Neural cell (in vitro differentiated cells): ENCODE measurements around the gene COL23A1. TPM values are rescaled to one million over a fixed set of nuclear protein-coding genes. Genes with fewer than 3 reads are reported as not detected.

Experiments
- H2AFZ ChIP-seq: fragments of 200-600, 300-800 bp; sonication (generic), shearing (Covaris generic); 2 replicates; pipeline ENCODE4 v1.6.0; 2014; ENCODE audit warnings: low read depth, mild to moderate bottlenecking, antibody characterized with exemption, low read length, moderate library complexity
- H3F3A ChIP-seq: fragments of 200-600 bp; shearing (Covaris generic); 2 replicates; pipeline ENCODE4 v1.6.1; 2016; ENCODE audit warnings: mild to moderate bottlenecking, moderate library complexity, mixed read lengths, antibody characterized with exemption, low read length; ENCODE audit not compliant: insufficient read depth, poor library complexity, severe bottlenecking
- H3K27ac ChIP-seq: fragments of 200-600, 300-800 bp; sonication (generic), shearing (Covaris generic); 2 replicates; pipeline ENCODE4 v1.5.1; 2014; ENCODE audit warnings: mild to moderate bottlenecking, low read length, moderate library complexity
- H3K27me3 ChIP-seq: fragments of 300-800, 200-600 bp; sonication (generic), shearing (Covaris generic); 2 replicates; pipeline ENCODE4 v1.6.0; 2014; ENCODE audit warnings: mild to moderate bottlenecking, low read depth, low read length, moderate library complexity; ENCODE audit not compliant: insufficient read depth
- H3K36me3 ChIP-seq: fragments of 300-800, 200-600 bp; sonication (generic), shearing (Covaris generic); 2 replicates; pipeline ENCODE4 v1.5.1; 2014; ENCODE audit warnings: mild to moderate bottlenecking, antibody characterized with exemption, low read length, moderate library complexity; ENCODE audit not compliant: insufficient read depth
- H3K4me2 ChIP-seq: fragments of 300-800, 200-600 bp; sonication (generic), shearing (Covaris generic); 2 replicates; pipeline ENCODE4 v1.6.0; 2014; ENCODE audit warnings: mild to moderate bottlenecking, low read length
- H3K4me3 ChIP-seq: fragments of 300-800, 200-600 bp; sonication (generic), shearing (Covaris generic); 2 replicates; pipeline ENCODE4 v1.5.1; 2014; ENCODE audit warnings: mild to moderate bottlenecking, low read length, moderate library complexity
- H3K79me2 ChIP-seq: fragments of 200-600 bp; shearing (Covaris generic); replicated peaks from 2 replicates; pipeline ENCODE4 v1.6.0; 2014; ENCODE audit warnings: mild to moderate bottlenecking, low read length, moderate library complexity; ENCODE audit not compliant: insufficient read depth
- H3K9ac ChIP-seq: fragments of 300-800, 200-600 bp; sonication (generic), shearing (Covaris generic); 2 replicates; pipeline ENCODE4 v1.6.1; 2016; ENCODE audit warnings: mild to moderate bottlenecking, low read length, mixed read lengths
- H3K9me2 ChIP-seq: fragments of 200-600 bp; shearing (Covaris generic); 2 replicates; pipeline ENCODE4 v1.6.1; 2016; ENCODE audit warnings: mild to moderate bottlenecking, low read length, mixed read lengths; ENCODE audit not compliant: insufficient read depth
- H3K9me3 ChIP-seq: fragments of 200-600, 300-800 bp; sonication (generic), shearing (Covaris generic); 2 replicates; pipeline ENCODE4 v1.6.1; 2016; ENCODE audit warnings: mild to moderate bottlenecking, mixed run types, low read length, moderate library complexity, mixed read lengths
- H4K20me1 ChIP-seq: fragments of 200-600 bp; shearing (Covaris generic); 2 replicates; pipeline ENCODE4 v1.6.1; 2016; ENCODE audit warnings: mild to moderate bottlenecking, mixed run types; ENCODE audit not compliant: insufficient read depth
- CTCF ChIP-seq: fragments of 450-650 bp; IDR thresholded peaks from 2 replicates; pipeline ENCODE4 v1.5.1; 2014; ENCODE audit warnings: antibody characterized with exemption, mild to moderate bottlenecking, moderate library complexity; ENCODE audit not compliant: poor library complexity, severe bottlenecking
- EP300 ChIP-seq: fragments of 450-650 bp; conservative IDR thresholded peaks from 2 replicates; pipeline ENCODE4 v1.6.1; 2014; ENCODE audit warnings: antibody characterized with exemption, mild to moderate bottlenecking, moderate library complexity; ENCODE audit not compliant: poor library complexity, severe bottlenecking
- EZH2 ChIP-seq: fragments of 200-600, 300-800 bp; shearing (Covaris generic), sonication (generic); IDR thresholded peaks from 2 replicates; pipeline ENCODE4 v1.6.1; 2014; ENCODE audit warnings: antibody characterized with exemption, low read length, borderline replicate concordance, mild to moderate bottlenecking; ENCODE audit not compliant: insufficient read depth, poor library complexity, severe bottlenecking
- MXI1 ChIP-seq: fragments of 450-650 bp; conservative IDR thresholded peaks from 2 replicates; pipeline ENCODE4 v1.6.1; 2014; ENCODE audit warnings: antibody characterized with exemption, mild to moderate bottlenecking; ENCODE audit not compliant: poor library complexity, severe bottlenecking
- POLR2AphosphoS5 ChIP-seq: IDR thresholded peaks from 2 replicates; pipeline ENCODE4 v1.6.1; 2012
- RAD21 ChIP-seq: fragments of 450-650 bp; conservative IDR thresholded peaks from 2 replicates; pipeline ENCODE4 v1.6.1; 2014; ENCODE audit warnings: antibody characterized with exemption, mild to moderate bottlenecking, moderate library complexity
- REST ChIP-seq: IDR thresholded peaks from 2 replicates; pipeline ENCODE4 v1.6.1; 2012; ENCODE audit warnings: borderline replicate concordance
- SMC3 ChIP-seq: fragments of 450-650 bp; conservative IDR thresholded peaks from 2 replicates; pipeline ENCODE4 v1.6.1; 2014; ENCODE audit warnings: antibody characterized with exemption, mild to moderate bottlenecking, moderate library complexity; ENCODE audit not compliant: poor library complexity
- TAF1 ChIP-seq: IDR thresholded peaks from 2 replicates; pipeline ENCODE4 v1.6.1; 2012; ENCODE audit warnings: low read depth
- polyA plus RNA-seq: library from polyadenylated mRNA; depleted of rRNA; stranded (reverse); fragments of >200 nt; gene quantifications from 2 replicates; pipeline ENCODE4 v1.2.3, GENCODE V29; 2014

The COL23A1 gene
- polyA plus RNA-seq, 1 donor from 2014 or later: not detected

DNA sequence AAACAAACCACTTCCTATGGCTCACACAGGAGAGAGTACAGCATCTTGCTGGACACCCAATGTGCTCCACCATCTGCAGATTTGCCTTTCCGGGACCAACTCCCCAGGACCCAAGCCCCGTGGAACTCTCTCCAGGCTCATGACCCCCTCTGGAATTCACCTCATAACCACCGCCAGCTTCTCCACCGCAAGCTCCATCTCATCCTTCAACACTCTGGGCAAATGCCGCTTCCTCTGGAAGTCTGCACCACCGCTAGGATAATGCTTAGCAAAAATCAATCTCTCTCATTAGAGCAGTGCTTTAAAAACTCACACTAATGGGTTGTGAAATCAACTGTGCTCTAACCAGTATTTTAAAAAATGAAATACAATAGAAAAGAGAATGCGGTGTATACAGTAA is 150.0 kb downstream of the COL23A1 start:
- no peak for TF ChIP-seq CTCF
- TF ChIP-seq EP300: no peak
- TF ChIP-seq EZH2: no peak
- TF ChIP-seq REST: no peak
- no peak for TF ChIP-seq MXI1
- TF ChIP-seq RAD21: no peak
- TF ChIP-seq POLR2AphosphoS5: no peak
- no peak for TF ChIP-seq SMC3
- TF ChIP-seq TAF1: no peak
- H4K20me1 ChIP-seq: no peaks in the 10 kb centered on the region

DNA sequence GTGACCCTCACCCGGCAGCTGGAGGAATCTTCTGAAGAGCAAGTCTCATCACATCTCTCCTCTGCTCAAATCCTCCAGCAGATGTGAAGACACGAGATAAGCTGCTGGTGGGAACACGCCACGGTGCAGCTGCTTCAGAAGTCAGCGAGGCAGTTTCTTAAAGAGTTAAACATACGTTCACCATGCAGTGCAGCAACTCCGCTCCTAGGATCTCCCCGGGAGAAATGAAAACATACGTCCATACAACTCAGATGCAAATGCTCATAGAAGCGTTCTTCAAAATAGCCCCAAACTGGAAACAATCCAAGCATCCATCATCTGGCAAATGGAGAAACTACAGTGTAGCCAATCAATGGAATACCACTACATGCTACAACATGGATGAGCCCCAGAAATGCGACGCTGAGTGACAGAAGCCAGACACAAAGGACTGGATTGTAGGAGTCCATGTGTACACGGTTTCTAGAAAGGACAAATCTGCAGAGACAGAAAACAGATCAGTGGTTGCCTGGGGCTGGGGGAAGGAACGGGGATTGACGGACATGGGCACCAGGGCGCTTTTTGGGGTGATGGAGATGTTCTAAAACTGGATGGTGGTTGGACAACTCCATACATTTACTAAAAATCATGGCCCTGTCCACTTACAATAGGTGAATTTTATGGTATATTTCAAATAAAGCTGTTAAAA is 150.6 kb downstream of the COL23A1 start:
- no peaks in the 10 kb centered on the region for H3K79me2 ChIP-seq
- H3K9me3 ChIP-seq: no peaks in the 10 kb centered on the region
- H2AFZ ChIP-seq: no peak overlapping the region
- no peak for TF ChIP-seq REST
- TF ChIP-seq EP300: no peak
- TF ChIP-seq EZH2: no peak
- no peak for TF ChIP-seq MXI1
- no peak for TF ChIP-seq POLR2AphosphoS5
- no peak for TF ChIP-seq CTCF
- no peak for TF ChIP-seq TAF1
- TF ChIP-seq SMC3: no peak
- no peak for TF ChIP-seq RAD21
- no peaks in the 10 kb centered on the region for H3K27me3 ChIP-seq
- no peaks in the 10 kb centered on the region for H3K9me2 ChIP-seq
- H3K27ac ChIP-seq: no peak overlapping the region
- H4K20me1 ChIP-seq: no peaks in the 10 kb centered on the region
- H3F3A ChIP-seq: no peaks in the 10 kb centered on the region
- H3K9ac ChIP-seq: no peak overlapping the region
- H3K4me2 ChIP-seq: no peak overlapping the region
- no peak overlapping the region for H3K4me3 ChIP-seq
- no peaks in the 10 kb centered on the region for H3K36me3 ChIP-seq

More for the DNA sequence above, 150.0 kb downstream of the COL23A1 start:
- no peak overlapping the region for H3K4me2 ChIP-seq
- no peak overlapping the region for H3K27ac ChIP-seq
- H3K4me3 ChIP-seq: no peak overlapping the region
- no peaks in the 10 kb centered on the region for H3K36me3 ChIP-seq
- no peaks in the 10 kb centered on the region for H3K79me2 ChIP-seq
- no peaks in the 10 kb centered on the region for H3K9me3 ChIP-seq
- H3K9me2 ChIP-seq: no peaks in the 10 kb centered on the region
- H3K27me3 ChIP-seq: no peaks in the 10 kb centered on the region
- H2AFZ ChIP-seq: no peak overlapping the region
- no peak overlapping the region for H3K9ac ChIP-seq
- H3F3A ChIP-seq: no peaks in the 10 kb centered on the region
